CD1c-positive myeloid dendritic cell (primary cell): ENCODE measurements around the gene TRPT1.
A peak's percentile ranks its signal among the peaks of the same experiment; 100 is the strongest.

Experiments
- DNase-seq: peaks from one replicate; pipeline ENCODE4 v3.0.0-alpha.2; 2016; ENCODE audit errors: extremely low spot score

Gene TRPT1

GRCh38 chr11:64230171-64230984 lies 4.4 kb upstream of the TRPT1 start, which contains the start of gene DNAJC4:
DNAJC4 (plus strand) TSS chr11:64230548; CDS start chr11:64230855, 307 bp downstream.
- DNase-seq, result peak; percentile 85

GRCh38 chr11:64229744-64230170 lies 3.8 kb upstream of the TRPT1 start:
- no peak for DNase-seq

- no peak for DNase-seq
These were observed 3.2 kb upstream of the TRPT1 start for GRCh38 chr11:64229090-64229743.

- DNase-seq, result no peak
These were observed 1.5 kb upstream of the TRPT1 start for GRCh38 chr11:64227405-64227956.

GRCh38 chr11:64226507-64227051 lies 593 bp upstream of the TRPT1 start:
- peak; percentile 89 for DNase-seq

- peak; percentile 28 for DNase-seq
These were observed 937 bp downstream of the TRPT1 start for GRCh38 chr11:64224891-64225607.

GRCh38 chr11:64224151-64224890 lies 1.7 kb downstream of the TRPT1 start:
- no peak for DNase-seq

GRCh38 chr11:64223001-64223651 lies 2.9 kb downstream of the TRPT1 start:
- no peak for DNase-seq

GRCh38 chr11:64222651-64223000 lies 3.4 kb downstream of the TRPT1 start:
- no peak for DNase-seq

GRCh38 chr11:64220798-64221197 lies 5.2 kb downstream of the TRPT1 start:
- no peak for DNase-seq

- DNase-seq, result no peak
These were observed 5.7 kb downstream of the TRPT1 start for GRCh38 chr11:64220271-64220670.

- DNase-seq, result no peak
These were observed 6.2 kb downstream of the TRPT1 start for GRCh38 chr11:64219755-64220154.

- DNase-seq, result no peak
These were observed 6.7 kb downstream of the TRPT1 start for GRCh38 chr11:64219354-64219684.

- no peak for DNase-seq
These were observed 7.2 kb downstream of the TRPT1 start for GRCh38 chr11:64218628-64219353.

- no peak for DNase-seq
These were observed 9.1 kb downstream of the TRPT1 start for GRCh38 chr11:64216879-64217278.

- no peak for DNase-seq
These were observed 14.7 kb downstream of the TRPT1 start for GRCh38 chr11:64211181-64211872.

- no peak for DNase-seq
These were observed 15.5 kb downstream of the TRPT1 start for GRCh38 chr11:64210301-64211020.

GRCh38 chr11:64209563-64209843 lies 16.5 kb downstream of the TRPT1 start:
- no peak for DNase-seq
